ENCODE results near the gene LRIG2. TPM values are rescaled to one million over a fixed set of nuclear protein-coding genes. Genes with fewer than 3 reads are reported as not detected.
A peak's percentile ranks its signal among the peaks of the same experiment; 100 is the strongest.

The LRIG2 gene
- total and polyA plus RNA-seq, 2 of the 4 experiments (the other 2 are of a cell fraction) = 4.3 to 9.0 TPM

GRCh38 chr1:113142791-113143190 is 69.8 kb downstream of the LRIG2 start:
- Histone ChIP-seq H2BK20ac (ENCODE audit: low read depth, low read length) (peak overlapping the region; percentile 29; the same call in 1 of the 2 replicates), H3K79me1 (ENCODE audit: low read depth in 1 of 2, low read length in 2 of 2) (no peaks in the 10 kb centered on the region), H3K14ac (replicated peaks; ENCODE audit: low read depth, low read length) (no peak overlapping the region), H3K9me1 (ENCODE audit: insufficient read depth, low read length) (peaks cover 9% of the 10 kb centered on the region), H3K18ac (ENCODE audit: low read depth, low read length) (no peak overlapping the region), H4K91ac (ENCODE audit: insufficient read depth, low read depth, low read length) (no peak overlapping the region), H3K23ac (ENCODE audit: low read depth, low read length) (no peak overlapping the region), H3K4me2 (ENCODE audit: low read depth, low read length) (no peak overlapping the region), H2BK15ac (ENCODE audit: low read depth, low read length) (no peak overlapping the region), H2BK120ac (ENCODE audit: low read depth, low read length) (no peak overlapping the region), H3K4ac (ENCODE audit: low read depth, low read length) (no peak overlapping the region), H4K5ac (ENCODE audit: low read depth, low read length) (no peak overlapping the region), H3K27ac (ENCODE audit: insufficient read depth, low read length) (no peak overlapping the region), H2AFZ (replicated peaks; ENCODE audit: low read length, poor library complexity) (no peak overlapping the region), H4K20me1 (ENCODE audit: insufficient read depth, low read length) (no peaks in the 10 kb centered on the region), H3K9me3 (ENCODE audit: control insufficient read depth, insufficient read depth, low read length) (no peaks in the 10 kb centered on the region), H2AK9ac (replicated peaks; ENCODE audit: low read depth, low read length, poor library complexity) (no peak overlapping the region), H3K4me3 (ENCODE audit: insufficient read depth, low read depth, low read length) (no peak overlapping the region), H3K27me3 (ENCODE audit: control insufficient read depth, insufficient read depth, low read length) (no peaks in the 10 kb centered on the region), H3K56ac (ENCODE audit: extremely low read depth, insufficient read depth, low read length) (no peak overlapping the region), H2AK5ac (ENCODE audit: low read depth, low read length) (0 out of 2 replicates have a peak overlapping the region, but pooled peaks have one; percentile 53), H2BK5ac (ENCODE audit: low read depth, low read length, poor library complexity, severe bottlenecking) (no peak overlapping the region), H3K9ac (ENCODE audit: low read depth, low read length) (no peak overlapping the region), H3K36me3 (ENCODE audit: control insufficient read depth, insufficient read depth, low read length) (no peaks in the 10 kb centered on the region), H4K8ac (ENCODE audit: low read depth in 2 of 2, low read length in 2 of 2) (no peak overlapping the region), H3K4me1 (ENCODE audit: control insufficient read depth, insufficient read depth, low read length) (peaks cover 5% of the 10 kb centered on the region)
- WGBS, 2 experiments (ENCODE audit: extremely low coverage in 2 of 2, insufficient read length in 1 of 2) = no CpG with 5 or more reads among the region's 1 CpG
- intact Hi-C loops (cut with micrococcal nuclease) = loop anchor here (5.0 to 10.0 kb wide), 2 partner anchors 250 to 792 kb away; partner anchors contain the start of gene MAGI3
- BruUV-seq (replicated peaks) = no TSS peak
- no peak for TF ChIP-seq RAD21 (IDR thresholded peaks at IDR 0.05; ENCODE audit: low read length)
- no peak for DNase-seq
- ChIA-PET CTCF (no interaction called here), POLR2A (ENCODE audit: unreplicated experiment) (no interaction called here)
- dilution Hi-C loops (cut with HindIII; ENCODE audit: low sequenced_read_pairs, unreplicated experiment) = no loop called here
- in situ Hi-C loops (cut with MboI; ENCODE audit: low sequenced_read_pairs) = loop anchor here (25.0 kb wide), 1 partner anchor 770 kb away; the partner anchor contains the start of genes AP4B1 and DCLRE1B
- no peak for ATAC-seq (ENCODE audit: low read depth)

Data from IMR-90 (cell line).